ENCODE measurements around the gene OR5B21.
A peak's percentile ranks its signal among the peaks of the same experiment; 100 is the strongest.

Gene OR5B21

DNA sequence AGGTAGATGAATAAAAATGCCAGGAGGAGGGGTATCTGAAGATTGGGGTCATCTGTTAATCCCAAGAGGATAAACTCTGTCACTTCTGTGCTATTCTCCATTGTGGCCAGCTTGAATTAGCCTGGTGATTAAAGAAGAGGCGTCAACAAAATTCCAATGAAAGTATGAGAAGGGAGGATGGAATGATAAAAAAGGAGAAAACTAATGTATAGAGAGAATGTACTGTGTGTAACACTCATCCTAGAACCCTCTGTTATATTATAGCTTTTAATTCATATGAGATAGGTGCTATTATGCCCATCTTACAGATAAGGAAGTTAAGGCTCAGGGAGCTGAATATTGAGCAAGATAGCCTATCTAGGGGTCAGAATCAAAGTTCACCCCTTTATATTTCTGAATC is at the start of gene OR5B21:
Gene OR5B21, minus strand, starts transcription at position 101 of the 400 bp plus-strand sequence. Its CDS starts 0 bp downstream, at position 101.
- no peak for DNase-seq (ENCODE audit: low read depth in 2 of 3, low spot score in 2 of 3)

DNA sequence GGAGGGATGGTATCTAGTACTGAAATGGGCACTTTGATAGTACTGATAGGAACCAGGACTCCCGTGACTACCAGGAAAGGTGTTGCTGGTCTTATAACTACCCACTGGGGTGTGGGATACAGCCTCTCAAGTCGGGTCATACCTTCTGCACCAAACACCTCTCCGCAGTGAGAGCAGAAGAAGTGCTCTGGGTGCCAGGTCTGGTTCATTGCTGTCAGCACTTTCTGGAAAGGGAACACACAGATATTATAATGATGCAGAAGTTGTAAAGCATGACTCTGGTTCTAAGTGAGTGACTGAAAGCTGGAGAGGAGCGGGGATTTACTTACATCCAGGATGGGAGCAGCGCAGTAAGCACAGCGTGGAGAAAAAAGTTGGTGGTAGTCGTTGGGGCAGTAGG is 41.7 kb upstream of the OR5B21 start:
- no peak for DNase-seq (ENCODE audit: low read depth in 2 of 3, low spot score in 2 of 3)

DNA sequence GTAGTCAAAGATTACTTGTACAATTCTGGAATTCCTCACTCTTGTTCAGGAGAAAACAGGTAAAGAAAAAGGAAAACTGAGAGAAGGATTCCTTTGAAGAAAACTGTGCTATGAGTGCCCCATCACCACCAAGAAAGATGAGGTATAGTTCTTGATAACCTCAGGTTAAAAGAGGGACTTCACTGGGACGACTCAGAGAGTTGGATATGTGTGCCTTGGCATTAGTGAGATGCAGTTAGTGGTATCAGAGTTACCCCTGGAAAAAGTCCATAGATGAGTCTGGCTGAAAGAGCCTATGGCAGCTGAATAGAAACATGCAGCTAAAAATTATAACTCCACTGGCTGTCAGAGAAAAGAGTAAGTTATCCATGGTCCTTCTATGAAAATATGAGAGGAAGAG is 38.9 kb upstream of the OR5B21 start:
- no peak for DNase-seq (ENCODE audit: low read depth in 2 of 3, low spot score in 2 of 3)

DNA sequence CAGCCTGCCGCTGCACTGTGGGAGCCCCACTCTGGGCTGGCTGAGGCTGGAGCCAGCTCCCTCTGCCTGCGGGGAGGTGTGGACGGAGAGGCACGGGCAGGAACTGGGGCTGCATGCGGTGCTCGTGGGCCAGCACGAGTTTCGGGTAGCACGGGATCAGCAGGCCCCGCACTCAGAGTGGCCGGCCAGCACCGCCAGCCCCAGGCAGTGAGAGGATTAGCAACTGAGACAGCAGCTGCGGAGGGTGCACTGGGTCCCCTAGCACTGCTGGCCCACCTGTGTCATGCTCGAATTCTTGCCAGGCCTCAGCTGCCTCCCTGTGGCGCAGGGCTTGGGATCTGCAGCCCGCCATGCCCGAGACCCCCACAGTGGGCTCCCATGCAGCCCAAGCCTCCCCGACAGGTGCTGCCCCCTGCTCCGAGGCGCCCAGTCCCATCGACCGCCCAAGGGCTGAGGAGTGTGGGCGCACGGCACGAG is 24.0 kb upstream of the OR5B21 start:
- no peak for DNase-seq (ENCODE audit: low read depth in 2 of 3, low spot score in 2 of 3)

DNA sequence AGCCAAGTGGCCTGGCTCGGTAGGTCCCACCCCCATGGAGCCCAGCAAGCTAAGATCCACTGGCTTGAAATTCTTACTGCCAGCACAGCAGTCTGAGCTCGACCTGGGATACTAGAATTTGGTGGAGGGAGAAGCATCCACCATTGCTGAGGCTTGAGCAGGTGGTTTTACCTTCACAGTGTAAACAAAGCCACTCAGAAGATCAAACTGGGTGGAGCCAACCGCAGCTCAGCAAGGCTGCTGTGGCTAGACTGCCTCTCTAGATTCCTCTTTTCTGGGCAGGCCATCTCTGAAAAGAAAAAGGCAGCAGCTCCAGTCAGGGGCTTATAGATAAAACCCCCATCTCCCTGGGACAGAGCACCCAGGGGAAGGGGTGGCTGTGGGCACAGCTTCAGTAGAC is 22.3 kb upstream of the OR5B21 start:
- no peak for DNase-seq (ENCODE audit: low read depth in 2 of 3, low spot score in 2 of 3)

DNA sequence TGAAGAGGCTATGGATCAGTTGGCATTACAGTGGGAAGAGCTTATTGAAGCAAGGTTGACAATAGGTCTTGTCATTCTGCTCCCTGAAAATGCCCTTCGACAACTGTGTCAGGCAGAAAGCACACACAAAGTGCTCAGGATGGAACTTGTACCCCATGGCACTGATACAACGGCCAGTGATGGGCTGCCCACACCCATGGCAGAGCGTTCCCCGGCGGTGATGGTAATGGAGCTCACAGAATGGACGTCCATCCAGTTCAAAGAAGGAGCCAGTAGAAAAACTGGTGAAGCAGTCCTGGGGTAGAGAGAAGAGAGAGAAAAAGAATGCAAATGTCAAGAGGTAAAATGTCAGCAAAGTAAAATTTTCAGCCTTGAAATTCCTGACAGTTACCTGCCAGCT is 19.5 kb upstream of the OR5B21 start:
- DNase-seq (ENCODE audit: low read depth in 2 of 3, low spot score in 2 of 3) = no peak

DNA sequence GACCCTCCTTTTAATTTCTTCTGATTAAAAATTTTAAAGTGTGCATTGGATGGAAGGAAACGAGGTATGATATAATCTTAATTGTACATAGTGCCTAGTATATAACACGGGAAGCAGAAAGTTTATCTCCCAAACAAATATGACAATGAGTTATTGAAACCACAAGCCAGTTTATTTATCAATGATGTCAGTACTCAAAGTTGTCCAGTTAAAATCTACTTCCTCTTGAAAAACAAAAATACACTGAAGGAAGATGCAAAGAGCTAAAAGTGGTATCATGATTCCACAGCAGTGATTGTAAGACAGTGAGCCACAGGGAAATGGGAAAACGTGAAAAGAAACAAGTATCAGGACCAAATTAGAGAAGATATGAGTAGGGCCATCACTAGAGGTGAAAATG is 18.8 kb upstream of the OR5B21 start:
- DNase-seq (ENCODE audit: low read depth in 2 of 3, low spot score in 2 of 3) = no peak

DNA sequence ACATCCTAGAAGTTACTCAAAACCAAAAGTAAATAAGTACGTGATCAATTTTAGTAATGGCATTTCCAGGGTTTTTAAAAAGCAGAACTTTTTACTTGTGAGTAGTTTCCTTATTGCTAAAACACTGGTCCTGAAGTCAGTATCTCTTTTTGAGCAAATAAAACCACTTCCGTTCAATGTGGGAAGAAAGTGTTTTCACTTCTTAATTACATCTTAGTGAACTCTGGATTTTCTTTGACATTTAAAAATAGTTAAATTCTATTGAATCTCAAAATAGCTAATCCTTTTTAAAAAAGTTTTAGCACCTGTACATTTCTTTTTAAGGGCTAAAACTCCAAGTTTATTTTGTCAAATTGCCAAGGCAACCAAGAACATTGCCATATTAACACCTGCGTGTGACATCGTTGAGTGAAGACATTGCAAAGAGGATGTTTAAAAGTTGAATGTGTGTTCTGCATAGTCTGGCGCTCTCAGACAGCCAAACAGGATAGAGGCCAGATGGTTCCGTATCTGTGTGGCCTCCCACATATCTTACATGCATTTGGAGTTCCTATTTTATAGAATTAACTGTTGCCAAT is 17.2 kb upstream of the OR5B21 start:
- no peak for DNase-seq (ENCODE audit: low read depth in 2 of 3, low spot score in 2 of 3)

DNA sequence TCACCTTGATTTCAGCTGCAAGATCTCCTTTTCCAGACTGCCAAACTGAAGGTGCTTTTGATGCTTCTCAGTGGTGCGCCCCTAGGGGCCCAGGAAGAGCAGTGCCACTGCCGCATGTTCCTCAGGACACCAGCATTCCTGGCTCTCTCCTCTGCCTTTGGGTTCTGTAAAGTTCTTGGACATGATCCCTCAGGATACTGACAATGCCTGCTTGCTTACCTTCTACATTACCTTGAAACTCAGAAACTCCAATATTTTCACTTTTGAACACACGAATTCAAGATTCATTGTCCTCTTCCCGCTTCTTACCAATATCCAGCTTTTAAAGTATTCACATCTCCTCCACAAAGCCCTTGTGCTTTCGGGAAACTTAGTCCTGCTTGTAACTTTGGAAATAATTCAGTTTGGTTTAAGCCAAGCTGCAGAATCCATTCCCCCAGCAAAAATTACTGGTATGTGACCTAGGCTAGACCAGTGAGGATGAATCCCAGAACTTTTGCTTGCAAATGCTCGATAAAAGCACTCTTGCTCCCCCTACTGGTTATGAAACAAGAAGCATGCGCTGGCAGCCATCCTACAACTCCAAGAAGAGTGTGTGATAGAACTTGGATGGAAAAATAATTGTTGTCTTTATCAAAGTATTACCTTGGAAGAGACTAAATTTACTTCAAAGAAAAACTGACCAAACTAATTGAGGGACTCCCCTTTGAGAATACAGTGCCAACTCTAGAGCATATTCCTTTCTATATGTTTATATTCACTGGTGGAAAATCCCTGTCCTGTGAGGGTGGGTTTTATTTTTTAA is 16.5 kb upstream of the OR5B21 start:
- DNase-seq (ENCODE audit: low read depth in 2 of 3, low spot score in 2 of 3) = peak in 1 of 3 experiments; percentile 15

DNA sequence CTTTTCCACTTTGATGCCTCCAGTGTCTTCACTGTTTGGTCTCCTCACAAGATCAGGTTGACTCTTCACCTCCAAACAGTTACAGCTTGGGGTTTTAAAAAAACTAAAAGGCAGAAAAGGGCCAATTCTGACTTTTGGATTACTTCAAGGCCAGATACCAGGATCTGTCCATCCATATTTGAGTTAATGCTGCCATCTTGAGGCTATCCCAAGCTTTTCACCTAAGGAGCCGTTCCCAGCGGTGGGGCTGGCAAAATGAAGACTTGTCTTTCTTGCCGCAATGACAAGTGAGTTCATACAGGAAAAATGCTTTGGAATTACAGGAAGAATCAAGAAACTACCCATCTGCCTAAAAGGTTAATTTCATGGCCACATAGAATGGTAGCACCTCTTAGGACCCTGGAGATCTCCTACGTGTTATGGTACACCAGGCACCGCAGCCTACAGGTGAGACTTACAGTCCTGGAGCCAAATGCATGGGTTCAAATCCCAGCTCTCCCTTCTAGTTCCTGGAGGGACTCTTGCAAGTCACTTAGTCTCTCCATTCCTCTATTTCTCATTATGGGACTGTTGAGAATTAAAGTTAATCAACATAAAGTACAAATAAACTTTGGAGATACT is 6.0 kb upstream of the OR5B21 start:
- no peak for DNase-seq (ENCODE audit: low read depth in 2 of 3, low spot score in 2 of 3)

DNA sequence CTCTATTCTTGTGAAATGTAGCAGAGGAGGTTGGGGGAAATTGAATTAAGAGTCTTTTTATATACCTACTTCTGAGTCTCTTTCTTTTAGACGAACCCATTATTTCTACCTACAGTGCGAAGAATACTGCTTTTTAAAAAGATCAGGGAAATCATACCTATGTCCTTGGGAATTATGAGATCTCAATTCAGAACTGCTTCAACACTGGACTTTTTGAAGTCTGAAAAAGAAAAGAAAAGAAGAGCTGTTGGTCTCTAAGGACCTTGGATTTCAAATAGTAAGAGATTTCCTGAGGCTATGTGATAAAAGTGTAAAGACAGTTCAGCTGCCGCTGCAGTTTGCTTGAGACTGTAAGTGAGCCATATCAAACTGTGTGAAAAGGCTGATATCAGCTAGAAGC is 3.7 kb upstream of the OR5B21 start:
- no peak for DNase-seq (ENCODE audit: low read depth in 2 of 3, low spot score in 2 of 3)

DNA sequence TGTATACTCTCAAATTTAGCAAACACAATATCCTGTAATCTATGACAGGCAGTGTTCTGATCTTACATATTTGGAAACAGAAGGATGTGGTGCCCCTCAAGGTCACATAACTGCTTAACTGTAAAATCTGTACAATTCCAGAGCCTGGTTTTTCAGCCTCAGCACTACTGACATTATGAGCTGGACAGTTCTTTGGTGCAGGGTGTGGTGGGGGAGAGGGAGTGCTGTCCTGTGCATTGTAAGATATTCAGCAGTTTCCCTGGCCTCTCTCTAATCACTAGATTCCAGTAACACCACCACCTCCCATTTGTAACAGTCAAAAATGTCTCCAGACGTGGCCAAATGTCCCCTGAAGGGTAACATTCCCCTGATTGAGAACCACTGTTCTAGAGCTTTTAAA is 1.8 kb upstream of the OR5B21 start:
- DNase-seq (ENCODE audit: low read depth in 2 of 3, low spot score in 2 of 3) = no peak

DNA sequence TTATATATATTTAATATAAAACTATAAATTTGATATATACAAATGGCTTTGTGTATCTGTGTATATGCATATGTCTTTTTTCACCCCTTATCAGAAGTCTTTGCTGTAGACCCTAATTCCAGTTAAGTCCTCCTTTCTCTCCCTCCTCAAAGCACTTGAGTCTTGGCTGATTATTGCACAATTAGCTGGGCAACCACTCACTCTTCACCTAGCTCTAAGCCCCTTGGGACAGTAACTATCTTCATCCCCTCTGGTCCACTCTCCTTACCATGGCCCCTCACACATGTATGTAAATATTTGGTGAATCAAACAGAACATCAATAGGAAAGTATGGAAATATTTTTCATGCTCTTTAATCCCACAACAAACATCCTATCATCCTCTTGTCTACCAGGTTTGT is 909 bp upstream of the OR5B21 start:
- no peak for DNase-seq (ENCODE audit: low read depth in 2 of 3, low spot score in 2 of 3)

DNA sequence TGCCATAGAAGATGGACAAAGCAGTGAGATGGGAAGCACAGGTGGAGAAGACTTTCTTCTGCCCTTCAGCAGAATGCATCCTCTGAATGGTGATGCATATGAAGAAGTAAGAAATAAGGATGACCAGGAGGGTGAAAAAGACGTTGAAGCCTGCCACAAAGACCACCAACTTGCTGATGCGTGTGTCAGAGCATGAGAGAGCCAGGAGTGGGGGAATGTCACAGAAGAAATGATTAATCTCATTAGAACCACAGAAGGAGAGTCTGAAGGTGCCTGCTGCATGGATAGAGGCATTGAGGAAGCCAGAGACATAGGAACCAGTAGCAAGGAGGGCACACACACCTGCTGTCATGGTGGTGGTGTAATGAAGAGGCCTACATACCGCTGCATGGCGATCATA is 550 bp downstream of the OR5B21 start:
- DNase-seq (ENCODE audit: low read depth in 2 of 3, low spot score in 2 of 3) = no peak

DNA sequence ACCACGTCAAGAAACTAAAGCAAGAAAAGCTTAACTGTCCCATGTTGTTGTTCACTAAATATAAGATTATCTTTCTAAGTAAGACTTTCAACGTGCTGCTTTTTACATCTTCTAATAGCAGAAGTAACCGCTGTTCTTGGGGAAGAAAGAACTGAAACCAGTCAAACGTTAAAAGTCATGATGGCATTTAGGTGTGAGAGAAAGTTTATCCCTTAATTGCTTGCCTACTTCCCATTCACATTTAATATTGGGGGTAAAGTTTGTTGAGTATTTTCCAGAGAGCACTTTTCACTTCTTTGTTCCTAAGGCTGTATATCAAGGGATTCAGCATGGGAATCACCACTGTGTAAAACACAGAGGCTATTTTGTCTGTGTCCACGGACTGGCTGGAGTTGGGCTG is 970 bp downstream of the OR5B21 start:
- no peak for DNase-seq (ENCODE audit: low read depth in 2 of 3, low spot score in 2 of 3)

DNA sequence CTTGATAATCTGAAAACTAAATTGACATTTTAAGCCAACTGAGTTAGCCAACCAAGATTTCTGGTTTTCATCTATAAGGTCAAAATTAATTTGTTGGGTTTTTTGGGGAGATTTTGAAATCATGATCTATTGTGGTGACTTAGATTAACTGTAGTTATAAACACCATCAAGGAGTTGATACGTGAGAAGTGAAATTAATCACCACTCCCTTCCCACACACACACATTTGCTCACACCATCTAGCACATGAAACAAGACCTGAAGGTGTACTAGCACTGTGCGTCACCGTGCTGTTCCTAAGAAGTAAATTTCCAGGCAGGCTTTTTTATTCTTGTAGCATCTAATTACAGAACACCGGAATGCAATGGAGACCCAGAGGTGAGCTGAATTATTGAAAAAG is 2.1 kb downstream of the OR5B21 start:
- no peak for DNase-seq (ENCODE audit: low read depth in 2 of 3, low spot score in 2 of 3)

DNA sequence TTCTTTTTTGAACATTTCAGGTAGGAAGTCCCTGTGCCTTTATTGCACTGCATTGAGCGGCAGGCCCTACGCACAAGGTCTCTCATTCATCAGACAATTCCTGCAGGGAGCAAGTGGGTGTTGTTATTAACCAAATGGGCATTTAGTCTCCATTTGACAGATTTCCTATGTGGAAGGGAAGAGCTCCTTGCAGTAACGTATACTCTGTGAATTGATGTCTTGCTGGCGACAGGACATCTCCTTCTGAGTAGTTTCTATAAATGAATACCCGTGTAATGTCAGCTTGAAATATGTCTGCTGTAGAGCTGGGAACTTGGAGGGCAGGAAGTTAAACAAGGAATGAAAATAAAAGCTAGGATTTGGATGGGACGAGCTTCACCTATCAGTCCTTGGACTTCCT is 3.7 kb downstream of the OR5B21 start:
- no peak for DNase-seq (ENCODE audit: low read depth in 2 of 3, low spot score in 2 of 3)

DNA sequence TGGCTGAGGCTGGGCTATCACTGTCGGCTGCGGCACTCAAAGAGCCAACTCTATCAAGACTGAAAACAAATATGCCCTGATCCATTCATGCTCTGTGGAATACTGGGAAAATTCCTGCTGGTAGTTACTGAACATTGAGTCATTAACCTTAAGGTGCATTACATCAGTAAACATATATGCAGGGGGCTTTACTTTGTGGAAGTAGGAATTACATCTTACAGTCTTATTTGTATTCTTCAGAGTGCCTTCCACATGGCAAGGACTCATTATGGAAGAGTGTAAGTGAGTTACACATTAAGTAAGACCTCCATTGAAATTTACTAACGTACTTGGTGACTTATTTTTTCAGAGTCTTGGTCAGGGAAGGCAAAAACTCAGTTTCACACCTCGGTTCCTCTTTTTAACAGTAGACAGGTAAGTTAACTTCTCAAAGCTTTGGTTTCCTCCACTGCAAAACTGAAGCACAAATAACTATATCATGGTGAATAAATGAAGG is 4.5 kb downstream of the OR5B21 start:
- no peak for DNase-seq (ENCODE audit: low read depth in 2 of 3, low spot score in 2 of 3)

DNA sequence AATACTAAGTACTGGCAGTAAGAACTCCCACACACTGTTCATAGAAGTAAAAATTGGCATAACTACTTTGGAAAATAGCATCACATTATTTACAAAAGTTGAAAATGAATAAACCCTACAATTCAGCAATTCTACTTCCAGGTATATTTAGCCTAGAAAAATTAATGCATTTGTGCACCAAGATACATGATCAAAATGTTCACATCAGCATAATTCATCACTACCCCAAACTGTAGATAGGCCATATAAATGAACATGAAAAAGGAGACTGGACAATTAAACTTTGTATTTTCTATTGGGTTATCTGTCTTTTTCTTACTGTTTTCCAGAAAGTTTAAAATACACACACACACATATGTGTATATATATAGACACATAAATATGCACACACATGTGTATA is 5.9 kb downstream of the OR5B21 start:
- DNase-seq (ENCODE audit: low read depth in 2 of 3, low spot score in 2 of 3) = no peak

DNA sequence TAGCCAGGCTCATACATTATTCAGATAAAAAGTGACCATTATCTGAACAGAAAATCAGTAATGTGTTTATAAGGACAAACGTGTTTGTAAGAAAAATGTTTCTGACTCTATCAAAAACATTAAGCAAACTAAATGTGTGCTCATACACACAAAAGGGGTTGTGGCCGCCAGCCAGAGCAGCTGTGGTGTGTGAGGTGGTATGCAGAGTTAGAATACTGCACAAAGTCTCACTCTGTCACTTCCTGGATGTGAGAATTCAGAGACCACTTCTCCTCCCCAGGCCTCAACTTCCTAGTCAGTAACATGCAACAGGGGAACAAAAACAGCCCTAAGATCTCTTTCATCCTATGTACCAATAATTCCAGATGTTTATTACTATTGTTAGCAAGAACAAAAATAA is 9.4 kb downstream of the OR5B21 start:
- no peak for DNase-seq (ENCODE audit: low read depth in 2 of 3, low spot score in 2 of 3)

DNA sequence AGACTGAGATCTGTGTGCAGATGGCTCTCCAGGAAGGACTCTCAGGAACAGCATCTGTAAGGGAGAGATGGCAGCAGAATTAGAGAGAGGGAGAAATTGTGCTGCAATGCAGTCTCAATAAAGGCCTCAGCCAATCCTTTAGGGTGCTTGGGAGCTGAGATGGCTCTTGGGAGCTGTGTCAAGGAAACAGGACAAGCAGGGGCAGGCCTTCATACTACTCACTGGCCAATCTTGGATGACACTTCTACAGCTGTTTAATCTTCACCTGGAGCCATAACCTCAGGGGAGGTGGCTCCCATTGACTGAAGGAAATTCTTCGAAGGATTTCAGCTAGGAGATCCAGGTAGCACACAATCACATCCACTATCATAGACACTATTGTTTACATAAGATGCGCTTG is 10.0 kb downstream of the OR5B21 start:
- no peak for DNase-seq (ENCODE audit: low read depth in 2 of 3, low spot score in 2 of 3)

DNA sequence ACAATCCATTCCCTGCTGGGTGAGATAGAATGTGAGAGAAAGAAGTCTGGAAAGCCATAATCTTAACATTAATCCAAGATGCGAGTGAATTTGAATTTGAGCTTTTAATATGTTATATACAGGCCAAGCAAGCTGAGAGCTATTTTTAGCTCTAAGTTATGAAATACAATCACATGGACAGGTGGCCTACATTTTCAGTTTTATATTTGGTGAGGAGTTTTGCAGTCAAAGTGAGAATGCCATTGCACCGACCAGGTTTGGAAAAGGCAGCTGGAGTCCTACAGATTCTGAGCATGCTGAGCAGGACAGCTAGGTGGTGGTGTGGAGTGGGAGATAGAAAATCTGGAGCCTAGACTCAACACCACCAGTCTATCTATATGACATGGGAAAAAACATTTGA is 12.0 kb downstream of the OR5B21 start:
- no peak for DNase-seq (ENCODE audit: low read depth in 2 of 3, low spot score in 2 of 3)

Measured in activated CD8-positive, alpha-beta memory T cell treated with anti-CD3 and anti-CD28 coated beads for 48 hours (primary cell).